Activated gamma-delta T cell (primary cell): ENCODE results near the gene TPRA1.
"Not testable (repeated sequence)": the region's sequence is repeated elsewhere in the genome, so short reads cannot be mapped to it uniquely, and the experiment has no call there.

Experiments used
- DNase-seq: peaks from one replicate; lab custom pipeline; 2025; lab: John Stamatoyannopoulos, UW

TPRA1 gene

DNA sequence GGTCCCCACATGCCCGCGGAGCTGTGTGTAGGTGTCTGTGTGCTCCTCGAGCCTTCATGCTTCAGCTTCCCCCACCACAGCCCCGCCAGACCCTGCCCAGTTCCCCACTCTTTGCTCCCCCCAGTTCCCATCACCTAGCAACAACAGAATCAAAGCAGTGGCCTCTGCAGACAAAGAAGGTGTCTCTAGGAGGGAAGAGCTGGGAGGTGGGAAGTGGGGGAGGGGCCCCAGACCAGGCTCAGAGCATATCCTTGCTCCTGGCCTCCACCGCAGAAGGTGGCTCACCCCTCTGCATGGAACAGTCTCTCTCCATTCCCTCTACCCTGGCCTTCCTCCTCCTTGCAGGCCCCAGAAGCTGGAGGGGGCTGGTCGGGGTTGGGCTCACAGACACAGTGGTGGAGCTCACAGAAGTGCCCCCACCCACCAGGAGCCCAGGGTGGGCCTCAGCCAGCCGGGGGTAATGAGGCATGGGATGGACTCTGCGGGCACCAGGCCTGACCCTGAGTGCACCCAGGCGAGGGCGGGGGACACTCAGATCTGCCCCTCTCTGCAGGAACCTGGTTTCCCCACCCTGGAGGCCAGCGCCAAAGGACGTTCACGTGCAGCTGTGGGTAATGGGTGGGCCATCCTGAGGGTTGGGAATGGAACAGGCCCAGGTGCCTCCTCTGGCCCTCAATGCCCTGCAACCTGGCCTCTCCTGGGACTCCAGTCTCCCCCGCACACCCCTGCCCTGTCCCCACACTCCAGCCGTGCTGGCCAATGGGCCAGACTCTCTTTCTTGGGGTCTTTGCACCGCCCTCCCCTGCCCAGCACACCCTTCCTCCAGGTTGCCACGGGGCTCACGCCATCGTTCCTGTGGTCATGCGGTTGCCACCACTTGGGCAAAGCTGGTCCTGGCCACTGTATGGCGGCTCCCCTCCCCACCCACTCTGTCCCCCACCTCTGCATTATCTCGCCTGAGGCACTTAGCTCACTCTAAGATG is 53.4 kb downstream of the TPRA1 start:
- no peak for DNase-seq

DNA sequence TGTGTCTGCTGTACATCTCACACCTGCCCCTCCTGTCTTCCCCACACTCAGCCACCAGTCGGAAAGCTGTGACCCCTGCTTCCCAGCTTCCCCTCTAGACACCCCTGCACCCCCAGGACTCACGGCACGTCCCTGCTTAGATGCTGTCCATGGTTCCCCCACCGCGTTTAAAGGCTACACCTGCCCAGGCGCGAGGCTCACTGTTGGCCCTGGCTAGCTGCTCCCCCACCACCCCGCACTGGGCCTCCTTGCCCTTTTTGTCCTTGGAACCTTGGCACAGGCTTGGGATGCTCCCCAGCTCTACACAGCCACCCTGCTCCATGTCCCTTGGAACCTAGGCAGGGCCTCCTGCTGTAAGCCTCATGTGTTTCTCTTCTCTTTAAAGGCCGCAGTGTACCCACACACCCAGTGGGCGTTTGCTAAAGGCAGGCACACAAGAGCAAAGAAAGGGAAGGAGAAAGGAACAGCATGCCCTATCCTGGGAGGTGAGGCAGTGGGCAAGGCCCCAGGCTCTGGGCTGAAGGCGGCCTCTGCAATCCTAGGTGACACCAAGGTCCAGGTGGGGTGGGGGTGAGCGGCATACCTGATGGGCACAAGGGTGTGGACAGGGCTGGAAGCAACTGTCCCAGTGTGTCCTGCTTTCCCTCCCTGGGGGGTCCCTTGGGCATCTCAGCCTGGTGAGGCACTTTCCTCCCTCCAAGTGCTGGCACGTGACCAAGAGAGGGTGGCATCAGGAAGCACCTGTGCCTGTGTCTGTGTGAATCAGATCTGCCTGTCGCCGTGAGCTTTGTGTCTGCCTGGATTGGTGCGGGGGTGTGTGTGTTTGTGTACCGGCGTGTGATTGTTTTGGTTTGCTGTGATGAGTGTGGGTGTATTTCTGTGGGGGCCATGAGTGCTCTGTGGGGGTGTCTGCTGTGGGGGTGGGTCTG is 54.4 kb downstream of the TPRA1 start:
- DNase-seq = no peak

DNA sequence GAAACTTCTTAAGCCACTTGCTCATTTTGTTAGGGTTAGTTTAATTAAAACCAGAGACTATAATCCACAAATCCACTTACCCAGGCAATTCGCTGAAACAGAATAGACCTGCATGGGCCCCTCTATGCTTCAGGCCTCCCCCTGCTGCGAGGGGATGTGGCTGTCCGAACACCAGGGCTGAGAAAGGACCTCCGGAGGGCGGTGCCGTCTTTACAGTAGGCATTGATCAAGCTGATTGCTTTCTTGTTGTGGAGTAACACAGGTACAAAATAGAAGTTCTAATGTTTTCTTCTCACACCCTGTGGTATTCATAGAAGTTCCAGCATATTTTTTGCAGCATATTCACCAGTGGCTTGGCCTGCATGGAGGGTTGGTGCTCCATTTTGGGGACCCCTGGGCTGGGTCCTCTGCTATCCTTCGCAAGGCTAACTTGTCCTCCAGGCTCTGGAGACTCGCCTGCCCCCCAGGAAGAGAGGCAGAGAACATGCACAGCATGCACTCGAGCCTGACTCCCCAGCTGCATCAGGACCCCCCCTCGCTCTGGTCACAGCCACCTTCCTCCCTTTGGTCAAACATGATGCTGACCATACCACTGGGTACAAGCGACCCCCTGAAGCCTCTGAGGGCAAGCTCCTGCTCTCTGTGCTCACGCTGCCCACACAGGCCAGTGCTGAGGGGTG is 55.3 kb downstream of the TPRA1 start:
- no peak for DNase-seq

DNA sequence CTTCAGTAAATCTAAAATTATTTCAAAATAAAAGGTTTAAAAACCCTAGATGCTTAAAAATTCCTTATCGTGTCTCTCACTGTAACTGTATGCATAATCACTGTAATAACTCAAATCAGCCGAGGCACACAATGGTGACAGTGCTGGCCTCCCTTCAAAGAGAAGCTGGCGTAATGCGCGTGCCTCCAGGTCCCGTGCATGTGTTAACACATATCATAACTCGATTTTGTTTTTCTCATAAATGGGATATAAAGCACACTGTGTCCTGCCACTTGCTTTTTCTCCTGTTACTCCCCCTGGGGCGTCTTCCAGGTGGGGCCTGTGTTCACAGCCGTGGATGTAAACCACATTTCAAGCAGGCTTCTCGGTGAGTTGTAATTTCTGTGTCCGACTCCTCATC is 56.0 kb downstream of the TPRA1 start:
- DNase-seq = no peak

DNA sequence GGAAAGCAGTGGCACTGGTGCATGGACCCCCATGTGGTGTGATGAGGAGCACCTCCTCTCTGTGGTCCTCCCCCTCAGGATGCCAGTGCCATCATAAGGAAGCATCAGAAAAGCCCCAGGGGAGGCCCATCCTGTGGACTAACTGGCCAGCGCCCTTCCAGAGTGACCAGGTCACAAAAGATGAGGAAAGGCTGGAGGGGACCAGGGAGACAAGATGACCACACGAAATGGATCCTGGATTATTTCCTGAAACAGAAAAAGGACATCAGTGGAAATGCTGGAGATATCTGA is 56.4 kb downstream of the TPRA1 start:
- no peak for DNase-seq

DNA sequence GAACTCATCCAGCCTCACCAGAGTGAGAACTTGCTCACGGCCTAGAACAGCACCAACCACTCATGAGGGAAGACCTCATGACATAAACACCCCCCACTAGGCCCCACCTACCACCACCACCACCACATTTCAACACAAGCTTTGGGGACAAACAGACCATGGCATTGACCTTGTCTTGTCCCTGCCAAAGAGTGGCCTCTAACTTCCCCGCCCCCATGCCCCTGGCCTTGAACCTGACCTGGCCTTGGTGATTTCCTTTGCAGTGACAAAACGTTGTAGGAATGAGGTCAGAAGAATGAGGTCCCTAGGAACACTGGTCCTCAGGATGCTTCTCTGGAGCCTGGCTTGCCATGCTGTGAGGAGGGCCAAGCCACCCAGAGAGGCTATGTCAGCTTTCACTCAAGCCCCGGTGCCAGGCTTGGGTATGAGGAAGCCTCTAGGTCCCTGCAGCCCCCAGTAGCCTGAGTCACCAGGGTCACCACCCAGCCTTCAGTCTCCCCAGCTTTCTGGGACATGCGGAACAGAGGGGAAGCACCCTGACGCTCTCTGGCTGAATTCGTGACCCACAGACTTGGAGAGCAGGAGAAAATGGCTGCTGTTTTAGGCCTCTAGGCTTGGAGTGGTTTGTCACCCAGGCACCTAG is 57.9 kb downstream of the TPRA1 start:
- no peak for DNase-seq

DNA sequence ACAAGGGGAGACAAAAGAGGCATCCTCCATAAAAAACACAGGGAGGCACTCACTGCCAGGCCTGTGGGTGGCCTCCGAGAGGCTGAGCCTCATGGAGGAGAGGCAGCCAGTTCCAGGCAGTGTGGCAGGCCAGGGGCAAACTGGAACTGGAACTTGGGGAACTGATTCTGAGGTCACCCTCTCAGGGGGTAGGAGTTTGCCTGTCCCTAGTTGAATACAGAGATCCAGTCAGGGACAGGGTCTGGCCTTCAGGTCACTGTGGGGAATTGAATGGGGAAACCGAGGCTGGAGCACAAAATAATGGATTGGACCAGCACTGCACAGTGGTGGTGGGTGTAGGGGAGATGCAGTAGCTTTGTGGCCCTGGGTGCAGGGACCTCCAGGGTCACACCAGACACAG is 58.7 kb downstream of the TPRA1 start:
- DNase-seq = no peak

DNA sequence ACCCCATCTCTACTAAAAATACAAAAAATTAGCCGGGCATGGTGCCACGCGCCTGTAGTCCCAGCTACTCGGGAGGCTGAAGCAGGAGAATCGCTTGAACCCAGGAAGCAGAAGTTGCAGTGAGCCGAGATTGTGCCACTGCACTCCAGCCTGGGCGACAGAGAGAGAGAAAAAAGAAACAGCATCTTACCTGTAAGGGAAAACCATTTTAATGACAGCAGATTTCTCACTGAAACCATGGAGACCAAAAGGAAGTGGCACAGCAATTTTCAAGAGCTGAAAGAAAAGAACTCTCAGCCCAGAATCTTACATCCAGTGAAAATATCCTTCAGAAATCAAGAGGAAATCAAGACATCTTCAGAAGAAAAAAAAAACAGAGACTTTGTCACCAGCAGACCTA is 59.7 kb downstream of the TPRA1 start:
- not testable (repeated sequence) for DNase-seq

DNA sequence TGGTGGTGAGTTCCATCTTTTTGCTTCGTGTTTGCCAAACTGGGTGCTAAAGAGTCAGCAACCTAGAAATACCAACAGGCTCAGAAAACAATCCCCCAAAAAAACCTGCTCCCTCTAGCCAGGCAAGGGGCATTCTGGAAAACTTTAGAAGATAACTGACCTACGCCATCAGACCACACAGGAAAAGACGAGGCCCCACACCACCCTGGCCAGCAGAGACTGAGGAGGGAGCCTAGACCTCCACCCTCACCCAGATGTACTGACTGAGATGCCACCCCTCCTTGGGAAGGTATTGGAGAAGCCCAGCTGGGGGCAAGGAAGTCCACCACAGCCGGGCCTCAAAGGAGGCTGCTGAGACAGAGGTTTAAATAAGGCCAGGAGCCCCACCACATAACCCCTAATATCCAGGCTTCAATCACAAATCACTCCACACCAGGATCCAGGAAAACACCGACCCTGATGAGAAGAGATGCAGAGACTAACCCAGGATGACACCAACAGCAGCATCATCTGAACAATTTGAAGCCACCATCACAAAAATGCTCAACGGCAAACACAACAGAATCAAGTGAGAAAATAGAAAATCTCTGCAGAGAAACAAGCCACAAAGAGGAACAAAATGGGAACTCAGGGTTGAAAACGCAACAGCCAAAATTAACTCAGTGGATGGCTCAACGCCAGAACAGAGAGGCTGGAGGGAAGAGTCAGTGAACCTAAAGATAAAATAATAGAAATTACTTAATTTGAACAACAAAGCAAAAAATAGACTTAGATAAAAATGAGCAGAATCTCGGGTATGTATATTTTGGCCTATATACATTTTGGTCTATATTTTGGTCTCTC is 61.0 kb downstream of the TPRA1 start:
- no peak for DNase-seq

DNA sequence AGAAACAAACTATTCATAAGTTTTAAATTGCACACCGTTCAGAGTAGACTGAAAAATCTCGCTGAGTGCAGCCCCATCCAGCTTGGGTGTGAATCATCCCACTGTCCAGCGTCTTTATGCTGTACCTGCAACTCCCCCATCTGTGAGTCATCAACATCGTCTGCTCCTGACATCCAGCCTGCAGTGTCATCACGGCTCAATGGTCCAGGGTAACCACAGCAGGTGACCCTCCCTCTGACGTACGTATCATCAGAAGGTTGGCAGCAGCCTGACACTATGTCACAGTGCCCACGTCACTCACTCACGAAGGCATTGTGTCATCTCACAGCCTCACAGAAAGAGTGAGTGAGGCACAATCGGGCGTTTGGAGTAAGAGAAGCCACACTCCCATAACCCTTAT is 65.2 kb downstream of the TPRA1 start:
- no peak for DNase-seq

DNA sequence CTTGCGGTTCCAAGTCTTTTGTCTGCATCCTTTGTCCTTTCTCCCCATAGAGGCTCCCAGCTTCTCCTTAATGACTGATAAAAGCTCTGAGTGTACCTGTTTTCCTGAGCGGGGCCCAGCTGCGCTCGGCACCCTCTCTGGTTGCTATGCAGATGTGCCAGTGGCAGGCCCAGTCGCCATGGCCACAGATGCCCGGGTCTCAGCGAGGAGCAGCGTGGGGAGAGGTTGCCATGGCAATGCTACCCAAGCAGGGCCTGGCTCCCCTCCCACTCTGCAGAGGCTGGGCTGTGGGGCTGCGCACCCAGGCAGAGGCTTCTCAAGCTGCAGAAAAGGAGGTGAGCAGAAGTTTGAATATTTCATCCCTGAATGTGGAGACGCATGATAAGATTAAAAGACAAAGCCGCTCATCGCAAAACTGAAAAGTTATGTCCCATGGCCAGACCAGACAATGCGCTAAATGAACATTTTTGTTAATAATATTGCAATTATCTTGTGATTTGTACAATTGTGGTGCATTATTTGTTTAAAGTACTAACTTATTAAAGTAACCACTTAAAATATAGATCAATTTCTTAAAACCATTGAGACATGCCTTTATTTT is 66.1 kb downstream of the TPRA1 start:
- no peak for DNase-seq
